DOHH2 (cell line): ENCODE results near the gene ABHD16B.

ENCODE experiments used
- EZH2phosphoT487 ChIP-seq: fragments of 200-600 bp; sonication (generic); IDR thresholded peaks from 2 replicates; pipeline ENCODE4 v1.6.1; 2017; ENCODE audit warnings: borderline replicate concordance, mild to moderate bottlenecking, antibody characterized with exemption, low read length, moderate library complexity, mixed read lengths
- TF ChIP-seq, protein P1 (sequence below): fragments of 200-600 bp; sonication (generic); IDR thresholded peaks from one replicate; pipeline ENCODE4 v1.5.1; 2014; ENCODE audit warnings: antibody characterized with exemption, mild to moderate bottlenecking, low read depth, low read length; ENCODE audit not compliant: poor library complexity, severe bottlenecking

GRCh38 chr20:63903796-63904561 is 42.7 kb downstream of the ABHD16B start:
- TF ChIP-seq, protein P1, sequence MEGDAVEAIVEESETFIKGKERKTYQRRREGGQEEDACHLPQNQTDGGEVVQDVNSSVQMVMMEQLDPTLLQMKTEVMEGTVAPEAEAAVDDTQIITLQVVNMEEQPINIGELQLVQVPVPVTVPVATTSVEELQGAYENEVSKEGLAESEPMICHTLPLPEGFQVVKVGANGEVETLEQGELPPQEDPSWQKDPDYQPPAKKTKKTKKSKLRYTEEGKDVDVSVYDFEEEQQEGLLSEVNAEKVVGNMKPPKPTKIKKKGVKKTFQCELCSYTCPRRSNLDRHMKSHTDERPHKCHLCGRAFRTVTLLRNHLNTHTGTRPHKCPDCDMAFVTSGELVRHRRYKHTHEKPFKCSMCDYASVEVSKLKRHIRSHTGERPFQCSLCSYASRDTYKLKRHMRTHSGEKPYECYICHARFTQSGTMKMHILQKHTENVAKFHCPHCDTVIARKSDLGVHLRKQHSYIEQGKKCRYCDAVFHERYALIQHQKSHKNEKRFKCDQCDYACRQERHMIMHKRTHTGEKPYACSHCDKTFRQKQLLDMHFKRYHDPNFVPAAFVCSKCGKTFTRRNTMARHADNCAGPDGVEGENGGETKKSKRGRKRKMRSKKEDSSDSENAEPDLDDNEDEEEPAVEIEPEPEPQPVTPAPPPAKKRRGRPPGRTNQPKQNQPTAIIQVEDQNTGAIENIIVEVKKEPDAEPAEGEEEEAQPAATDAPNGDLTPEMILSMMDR: no peak
- TF ChIP-seq EZH2phosphoT487: no peak
